ENCODE data around the gene GLRX5.

GRCh38 chr14:95503365-95504134, 31.3 kb upstream of the GLRX5 start:
- TF ChIP-seq POLR2A (IDR thresholded peaks at IDR 0.05; ENCODE audit: borderline replicate concordance, extremely low read depth, insufficient read depth, insufficient read length) (no peak), SP1 (IDR thresholded peaks at IDR 0.05; ENCODE audit: low read depth) (no peak), CBX3 (IDR thresholded peaks at IDR 0.05; ENCODE audit: low read depth) (no peak), RAD21 (IDR thresholded peaks at IDR 0.05; ENCODE audit: low read depth) (no peak)
- TF ChIP-seq, protein P1, sequence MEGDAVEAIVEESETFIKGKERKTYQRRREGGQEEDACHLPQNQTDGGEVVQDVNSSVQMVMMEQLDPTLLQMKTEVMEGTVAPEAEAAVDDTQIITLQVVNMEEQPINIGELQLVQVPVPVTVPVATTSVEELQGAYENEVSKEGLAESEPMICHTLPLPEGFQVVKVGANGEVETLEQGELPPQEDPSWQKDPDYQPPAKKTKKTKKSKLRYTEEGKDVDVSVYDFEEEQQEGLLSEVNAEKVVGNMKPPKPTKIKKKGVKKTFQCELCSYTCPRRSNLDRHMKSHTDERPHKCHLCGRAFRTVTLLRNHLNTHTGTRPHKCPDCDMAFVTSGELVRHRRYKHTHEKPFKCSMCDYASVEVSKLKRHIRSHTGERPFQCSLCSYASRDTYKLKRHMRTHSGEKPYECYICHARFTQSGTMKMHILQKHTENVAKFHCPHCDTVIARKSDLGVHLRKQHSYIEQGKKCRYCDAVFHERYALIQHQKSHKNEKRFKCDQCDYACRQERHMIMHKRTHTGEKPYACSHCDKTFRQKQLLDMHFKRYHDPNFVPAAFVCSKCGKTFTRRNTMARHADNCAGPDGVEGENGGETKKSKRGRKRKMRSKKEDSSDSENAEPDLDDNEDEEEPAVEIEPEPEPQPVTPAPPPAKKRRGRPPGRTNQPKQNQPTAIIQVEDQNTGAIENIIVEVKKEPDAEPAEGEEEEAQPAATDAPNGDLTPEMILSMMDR (IDR thresholded peaks at IDR 0.05 in 2 of 3, conservative IDR thresholded peaks at IDR 0.05 in 1 of 3; ENCODE audit: borderline replicate concordance in 1 of 3, insufficient read depth in 1 of 3, low read depth in 2 of 3, low read length in 2 of 3) = no peak
